GM21529 (cell line): ENCODE results near the gene SYCE3.

Source experiments
- ATAC-seq: cut with Tn5 transposase; IDR thresholded peaks from one replicate; pipeline ENCODE4 v1.9.1; 2021; ENCODE audit not compliant: unreplicated experiment

Gene SYCE3

GRCh38 chr22:50600967-50601668, 38.4 kb upstream of the SYCE3 start:
- ATAC-seq, result no peak

GRCh38 chr22:50600538-50600937, 37.8 kb upstream of the SYCE3 start, which contains the start of gene MAPK8IP2:
MAPK8IP2 (plus strand) TSS chr22:50600793; CDS start chr22:50600819, 26 bp downstream.
- no peak for ATAC-seq

- no peak for ATAC-seq
Observed at GRCh38 chr22:50599816-50600455, 37.2 kb upstream of the SYCE3 start.

GRCh38 chr22:50597097-50597496, 34.4 kb upstream of the SYCE3 start:
- ATAC-seq, result no peak

- ATAC-seq, result no peak
Observed at GRCh38 chr22:50595189-50595588, 32.5 kb upstream of the SYCE3 start.

GRCh38 chr22:50587407-50587806, 24.7 kb upstream of the SYCE3 start:
- ATAC-seq, result no peak

- ATAC-seq, result no peak
Observed at GRCh38 chr22:50586416-50586815, 23.7 kb upstream of the SYCE3 start.

GRCh38 chr22:50585781-50586180, 23.1 kb upstream of the SYCE3 start:
- no peak for ATAC-seq

GRCh38 chr22:50585238-50585637, 22.5 kb upstream of the SYCE3 start:
- no peak for ATAC-seq

- ATAC-seq, result no peak
Observed at GRCh38 chr22:50584106-50585096, 21.7 kb upstream of the SYCE3 start.

- ATAC-seq, result peak; percentile 22
Observed at GRCh38 chr22:50583294-50583861, 20.7 kb upstream of the SYCE3 start.

- ATAC-seq, result peak; percentile 84
Observed at GRCh38 chr22:50582493-50583293, 20.0 kb upstream of the SYCE3 start, which contains the start of gene CHKB. CHKB (minus strand) TSS chr22:50582849; CDS start chr22:50582781, 68 bp downstream.

- ATAC-seq, result no peak
Observed at GRCh38 chr22:50581950-50582492, 19.3 kb upstream of the SYCE3 start.

- ATAC-seq, result no peak
Observed at GRCh38 chr22:50581031-50581949, 18.6 kb upstream of the SYCE3 start.

- ATAC-seq, result no peak
Observed at GRCh38 chr22:50579752-50580151, 17.0 kb upstream of the SYCE3 start.

- no peak for ATAC-seq
Observed at GRCh38 chr22:50578776-50579310, 16.1 kb upstream of the SYCE3 start.

- no peak for ATAC-seq
Observed at GRCh38 chr22:50577987-50578775, 15.5 kb upstream of the SYCE3 start, which contains the start of gene CPT1B. CPT1B (minus strand) TSS chr22:50578427; CDS start chr22:50577915, 512 bp downstream.

GRCh38 chr22:50577697-50577986, 14.9 kb upstream of the SYCE3 start:
- ATAC-seq, result no peak
